Lower lobe of right lung (tissue), 2 donors: ENCODE results near the gene B3GAT3. TPM values are rescaled to one million over a fixed set of nuclear protein-coding genes. Genes with fewer than 3 reads are reported as not detected.
"Not testable (repeated sequence)": the region's sequence is repeated elsewhere in the genome, so short reads cannot be mapped to it uniquely, and the experiment has no call there.

Experiments used
- ATAC-seq, 2 donors: fragments of 200-7000 bp; cut with Tn5 transposase; one replicate each; pipeline ENCODE4 v1.9.1; 2020 to 2022; ENCODE audit warnings: mild to moderate bottlenecking in 2 of 2, moderate library complexity in 2 of 2
- DNase-seq: peaks from one replicate; pipeline ENCODE4 v3.0.0-alpha.2; 2020
- H3K27ac ChIP-seq: fragments of 200-600 bp; one replicate; pipeline ENCODE4 v1.8.0; 2022
- H3K27me3 ChIP-seq: fragments of 200-600 bp; one replicate; pipeline ENCODE4 v1.8.0; 2022; ENCODE audit warnings: low read depth
- H3K36me3 ChIP-seq: fragments of 200-600 bp; one replicate; pipeline ENCODE4 v1.8.0; 2022; ENCODE audit warnings: mild to moderate bottlenecking
- H3K4me1 ChIP-seq: fragments of 200-600 bp; one replicate; pipeline ENCODE4 v1.8.0; 2022
- H3K4me3 ChIP-seq: fragments of 200-600 bp; one replicate; pipeline ENCODE4 v1.8.0; 2022; ENCODE audit warnings: mild to moderate bottlenecking
- H3K9me3 ChIP-seq: fragments of 200-600 bp; one replicate; pipeline ENCODE4 v1.8.0; 2022
- CTCF ChIP-seq: fragments of 200-600 bp; IDR thresholded peaks from one replicate; pipeline ENCODE4 v1.8.0; 2022; ENCODE audit warnings: antibody characterized with exemption, mild to moderate bottlenecking
- intact Hi-C: fragments of 100-400 bp; cut with DNase I; formaldehyde crosslinking; loops from one replicate; pipeline ENCODE4 v1.11.0; 2022
- total RNA-seq: library from RNA; stranded (reverse); fragmentation: NEBNext Ultra II Directional; extraction: Animal tissue kit (Norgen Biotek cat#: 25700); gene quantifications from one replicate; pipeline ENCODE4 v1.2.1, GENCODE V29; 2021
- donor health status: DM: no; HTN: yes; CAD: no; lungs with severe emphysema.

The B3GAT3 gene
- total RNA-seq, 1 donor from 2014 or later, result 32.6 TPM

GRCh38 chr11:62652161-62653006 is 30.6 kb upstream of the B3GAT3 start:
- Histone ChIP-seq H3K27ac (peak overlapping the region; percentile 91), H3K36me3 (peaks cover 22% of the 10 kb centered on the region), H3K4me3 (peak overlapping the region; percentile 80), H3K27me3 (no peaks in the 10 kb centered on the region), H3K4me1 (peaks cover 23% of the 10 kb centered on the region), H3K9me3 (no peaks in the 10 kb centered on the region)
- intact Hi-C loops, result no loop called here
- ATAC-seq, result no peak
- no peak for DNase-seq
- TF ChIP-seq CTCF, result no peak

GRCh38 chr11:62650283-62650682 is 28.5 kb upstream of the B3GAT3 start:
- intact Hi-C loops, ATAC-seq, H3K9me3 ChIP-seq, H3K27ac ChIP-seq, DNase-seq, H3K27me3 ChIP-seq, H3K4me3 ChIP-seq: not testable (repeated sequence)
- Histone ChIP-seq H3K36me3 (peaks cover 22% of the 10 kb centered on the region), H3K4me1 (peaks cover 35% of the 10 kb centered on the region)

- H3K4me3 ChIP-seq, result no peak overlapping the region
- ATAC-seq (no peak), DNase-seq (no peak)
- H3K27me3 ChIP-seq, result no peaks in the 10 kb centered on the region
- no peak overlapping the region for H3K27ac ChIP-seq
- no peaks in the 10 kb centered on the region for H3K9me3 ChIP-seq
- no peak for TF ChIP-seq CTCF
- intact Hi-C loops, result no loop called here
- peaks cover 43% of the 10 kb centered on the region for H3K4me1 ChIP-seq
- H3K36me3 ChIP-seq, result peaks cover 26% of the 10 kb centered on the region
These were observed 27.7 kb upstream of the B3GAT3 start for GRCh38 chr11:62649486-62649885.

- Histone ChIP-seq H3K27ac (no peak overlapping the region), H3K4me1 (peaks cover 44% of the 10 kb centered on the region)
These were observed 27.2 kb upstream of the B3GAT3 start for GRCh38 chr11:62648967-62649364.

GRCh38 chr11:62648185-62648966 is 26.6 kb upstream of the B3GAT3 start:
- Histone ChIP-seq H3K36me3 (peaks cover 37% of the 10 kb centered on the region), H3K4me3 (no peak overlapping the region), H3K27ac (no peak overlapping the region), H3K27me3 (no peaks in the 10 kb centered on the region), H3K9me3 (no peaks in the 10 kb centered on the region), H3K4me1 (peaks cover 44% of the 10 kb centered on the region)
- no peak for ATAC-seq
- DNase-seq, result no peak
- TF ChIP-seq CTCF, result no peak
- intact Hi-C loops, result no loop called here

More at GRCh38 chr11:62648967-62649364, 27.2 kb upstream of the B3GAT3 start:
- H3K36me3 ChIP-seq, result peaks cover 31% of the 10 kb centered on the region
- no peak overlapping the region for H3K4me3 ChIP-seq
- intact Hi-C loops, result no loop called here
- no peak for TF ChIP-seq CTCF
- no peaks in the 10 kb centered on the region for H3K9me3 ChIP-seq
- ATAC-seq (no peak), DNase-seq (no peak)
- no peaks in the 10 kb centered on the region for H3K27me3 ChIP-seq

GRCh38 chr11:62647609-62648005 is 25.8 kb upstream of the B3GAT3 start:
- H3K27me3 ChIP-seq, result no peaks in the 10 kb centered on the region
- no peak for TF ChIP-seq CTCF
- H3K4me1 ChIP-seq, result peaks cover 43% of the 10 kb centered on the region
- ATAC-seq (no peak), DNase-seq (no peak)
- no peak overlapping the region for H3K4me3 ChIP-seq
- peaks cover 44% of the 10 kb centered on the region for H3K36me3 ChIP-seq
- H3K9me3 ChIP-seq, result no peaks in the 10 kb centered on the region
- no peak overlapping the region for H3K27ac ChIP-seq
- intact Hi-C loops, result no loop called here
